HG03469 (cell line): ENCODE results near the gene TRAPPC6A.
"Not testable (repeated sequence)": the region's sequence is repeated elsewhere in the genome, so short reads cannot be mapped to it uniquely, and the experiment has no call there.

Source experiments
- ATAC-seq: cut with Tn5 transposase; IDR thresholded peaks from one replicate; pipeline ENCODE4 v1.9.1; 2021; ENCODE audit warnings: mild to moderate bottlenecking, moderate library complexity, moderate number of reproducible peaks; ENCODE audit not compliant: unreplicated experiment

TRAPPC6A gene

GRCh38 chr19:45133661-45134060 is 44.4 kb downstream of the TRAPPC6A start:
- no peak for ATAC-seq

- ATAC-seq, result no peak
Measured at GRCh38 chr19:45130888-45131615, 47.0 kb downstream of the TRAPPC6A start.

- ATAC-seq, result no peak
Measured at GRCh38 chr19:45130236-45130635, 47.8 kb downstream of the TRAPPC6A start.

GRCh38 chr19:45128806-45129205 is 49.2 kb downstream of the TRAPPC6A start:
- no peak for ATAC-seq

GRCh38 chr19:45128146-45128545 is 49.9 kb downstream of the TRAPPC6A start:
- no peak for ATAC-seq

GRCh38 chr19:45126654-45127053 is 51.4 kb downstream of the TRAPPC6A start:
- no peak for ATAC-seq

GRCh38 chr19:45125975-45126493 is 52.0 kb downstream of the TRAPPC6A start:
- no peak for ATAC-seq

GRCh38 chr19:45125360-45125759 is 52.7 kb downstream of the TRAPPC6A start:
- no peak for ATAC-seq

GRCh38 chr19:45124021-45124420 is 54.0 kb downstream of the TRAPPC6A start:
- ATAC-seq, result no peak

GRCh38 chr19:45123440-45123850 is 54.6 kb downstream of the TRAPPC6A start:
- no peak for ATAC-seq

GRCh38 chr19:45122832-45123231 is 55.2 kb downstream of the TRAPPC6A start:
- no peak for ATAC-seq

GRCh38 chr19:45121827-45122345 is 56.2 kb downstream of the TRAPPC6A start:
- ATAC-seq, result no peak

GRCh38 chr19:45119582-45119981 is 58.5 kb downstream of the TRAPPC6A start:
- no peak for ATAC-seq

- ATAC-seq, result not testable (repeated sequence)
Measured at GRCh38 chr19:45118591-45119355, 59.3 kb downstream of the TRAPPC6A start.

GRCh38 chr19:45118106-45118505 is 59.9 kb downstream of the TRAPPC6A start:
- ATAC-seq, result no peak

GRCh38 chr19:45117671-45118070 is 60.4 kb downstream of the TRAPPC6A start:
- ATAC-seq, result no peak

GRCh38 chr19:45117167-45117594 is 60.9 kb downstream of the TRAPPC6A start:
- ATAC-seq, result no peak

GRCh38 chr19:45115809-45116615 is 62.0 kb downstream of the TRAPPC6A start:
- ATAC-seq, result no peak

GRCh38 chr19:45114116-45114515 is 63.9 kb downstream of the TRAPPC6A start:
- ATAC-seq, result no peak

GRCh38 chr19:45113628-45114027 is 64.4 kb downstream of the TRAPPC6A start:
- ATAC-seq, result no peak
